DMS114 treated with DMSO at 0.1 percent for 48 hours (cell line): ENCODE results near the gene SPECC1L.

Source experiments
- DNase-seq: peaks from one replicate; lab custom pipeline; 2025; ENCODE audit not compliant: unreplicated experiment; lab: John Stamatoyannopoulos, UW

The SPECC1L gene

DNA sequence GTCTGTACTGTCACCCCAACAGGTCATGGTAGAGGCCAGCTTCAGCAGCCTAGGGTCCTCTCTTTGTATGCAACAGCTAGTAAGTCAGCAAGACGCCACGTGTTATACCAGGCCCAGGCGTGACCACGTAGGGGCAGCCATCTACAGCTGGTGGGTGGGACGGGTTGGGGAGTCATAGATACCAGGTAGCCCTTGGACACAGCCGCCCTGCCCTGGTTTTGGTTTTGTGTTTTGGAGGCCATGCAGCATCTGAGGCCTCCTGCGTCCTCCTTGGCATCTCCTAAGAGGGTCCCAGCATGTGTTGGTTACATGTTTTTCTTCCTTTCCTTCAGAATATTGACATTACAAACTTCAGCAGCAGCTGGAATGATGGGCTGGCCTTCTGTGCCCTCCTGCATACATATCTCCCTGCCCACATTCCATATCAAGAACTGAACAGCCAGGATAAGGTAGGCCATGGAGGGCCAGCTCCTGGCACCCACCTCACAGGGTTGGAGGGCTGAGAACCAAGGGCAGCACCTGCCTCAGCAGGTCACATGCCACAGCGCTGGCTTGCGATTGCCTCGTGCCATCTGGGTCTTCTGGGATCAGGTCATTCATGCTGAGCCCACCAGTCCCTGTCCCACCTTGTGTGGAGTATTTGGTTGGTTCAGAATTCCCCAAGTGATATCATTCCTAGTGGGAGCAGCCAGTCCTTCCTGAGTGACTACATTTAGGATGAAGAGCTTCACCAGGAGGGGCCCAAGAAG is 140.8 kb downstream of the SPECC1L start:
- DNase-seq: no peak

DNA sequence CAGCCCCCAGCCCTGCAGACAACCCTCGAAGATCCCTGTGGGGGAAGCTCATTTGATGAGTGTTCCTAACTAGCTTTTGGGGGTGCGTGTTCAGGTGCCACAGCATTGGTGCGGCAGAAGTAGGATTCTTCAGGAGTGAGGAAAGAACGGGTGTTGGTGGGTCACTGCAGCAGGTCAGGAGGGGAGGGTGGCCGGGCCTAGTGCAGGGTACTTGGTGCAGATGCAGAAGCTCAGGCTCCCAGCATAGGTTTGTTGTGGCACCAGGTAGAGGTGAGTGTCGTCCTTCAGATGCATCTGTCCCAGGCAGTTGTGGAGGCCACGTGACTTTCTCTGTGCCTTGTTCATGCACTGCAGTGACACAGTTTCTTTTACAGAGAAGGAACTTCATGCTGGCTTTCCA is 141.6 kb downstream of the SPECC1L start:
- DNase-seq: no peak

DNA sequence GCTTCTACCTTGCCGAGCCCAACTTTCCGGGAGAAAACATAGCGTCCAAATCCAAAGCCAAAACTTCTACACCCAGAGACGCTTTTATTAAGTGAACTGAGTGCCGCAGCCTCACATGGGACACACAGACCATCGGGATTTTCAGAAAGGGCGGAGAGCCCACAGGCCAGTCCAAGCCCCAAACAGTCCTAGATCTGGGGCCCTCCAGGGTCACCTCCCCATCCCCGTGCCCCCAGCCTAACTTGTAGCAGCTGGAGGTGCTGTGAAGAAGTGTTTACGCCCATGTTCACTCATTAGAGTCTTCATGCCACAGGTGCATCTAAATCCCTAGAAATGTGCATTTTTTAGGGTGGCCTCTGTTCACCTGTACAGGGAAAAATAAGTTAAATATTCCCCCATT is 142.6 kb downstream of the SPECC1L start:
- no peak for DNase-seq

GRCh38 chr22:24413736-24414385 is 143.2 kb downstream of the SPECC1L start:
- no peak for DNase-seq

- DNase-seq: no peak
Observed at GRCh38 chr22:24414523-24414922, 143.9 kb downstream of the SPECC1L start.

GRCh38 chr22:24414984-24415945 is 144.6 kb downstream of the SPECC1L start:
- DNase-seq: no peak

DNA sequence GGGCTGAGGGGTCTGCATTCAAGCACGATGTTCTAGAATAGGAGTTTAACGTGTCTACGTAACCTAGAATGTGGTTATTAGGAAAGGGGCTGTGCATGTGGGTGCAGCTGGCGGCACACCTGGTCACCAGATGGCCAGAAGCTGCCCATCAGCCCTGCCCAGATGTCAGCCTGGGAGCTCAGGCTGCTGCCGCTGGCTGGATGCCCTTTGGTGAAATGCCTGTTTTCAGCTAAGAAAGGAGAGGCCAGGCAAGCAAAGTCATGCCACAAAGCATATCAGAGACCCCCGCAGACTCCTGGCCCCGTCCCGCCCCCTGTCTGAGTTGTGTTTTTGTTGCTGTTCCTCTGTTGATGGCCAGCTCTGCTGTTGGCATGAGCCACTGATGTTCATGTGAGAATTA is 145.5 kb downstream of the SPECC1L start:
- DNase-seq: no peak

DNA sequence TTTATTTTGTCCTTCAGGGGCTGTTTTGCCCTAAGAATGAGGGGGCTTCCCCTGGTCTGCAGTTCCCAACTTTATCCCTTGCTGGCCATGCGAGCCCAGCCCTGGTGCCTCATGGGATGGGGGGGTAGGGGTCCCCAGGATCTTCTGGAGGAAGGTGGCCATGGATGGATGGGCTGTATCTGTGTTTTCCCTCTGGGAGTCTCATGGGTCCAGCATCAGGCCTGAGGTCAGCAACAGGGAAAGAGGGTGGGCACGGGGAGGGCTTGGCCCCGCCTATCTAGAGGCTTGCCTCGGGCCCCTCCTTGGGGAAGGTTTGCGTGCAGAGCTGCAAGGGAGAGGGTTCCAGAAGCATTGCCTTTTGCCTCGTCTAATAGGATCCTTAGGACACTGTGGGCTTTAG is 146.0 kb downstream of the SPECC1L start:
- no peak for DNase-seq

DNA sequence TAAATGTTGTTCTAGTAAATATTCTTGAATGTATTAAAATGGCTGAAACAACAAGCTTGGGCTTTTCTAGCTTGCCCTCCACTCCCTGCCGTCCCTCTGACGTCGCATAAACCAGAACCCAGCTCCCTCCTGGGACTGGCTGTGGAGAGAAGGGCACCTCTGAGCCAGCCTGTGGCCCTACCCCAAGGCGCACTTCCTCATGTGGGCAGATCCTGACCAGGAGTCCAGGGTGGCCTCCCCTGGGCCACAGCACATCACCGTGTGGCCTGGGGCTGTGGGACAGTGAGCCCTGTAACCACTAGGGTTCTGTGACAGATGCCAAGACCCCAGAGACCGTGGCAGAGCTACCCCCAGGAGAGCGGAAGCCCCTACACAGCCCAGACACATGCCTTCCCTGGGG is 146.6 kb downstream of the SPECC1L start:
- DNase-seq: no peak

GRCh38 chr22:24417901-24418641 is 147.4 kb downstream of the SPECC1L start:
- no peak for DNase-seq

GRCh38 chr22:24418786-24419474 is 148.3 kb downstream of the SPECC1L start:
- no peak for DNase-seq

- no peak for DNase-seq
Observed at GRCh38 chr22:24419475-24419850, 148.8 kb downstream of the SPECC1L start.

DNA sequence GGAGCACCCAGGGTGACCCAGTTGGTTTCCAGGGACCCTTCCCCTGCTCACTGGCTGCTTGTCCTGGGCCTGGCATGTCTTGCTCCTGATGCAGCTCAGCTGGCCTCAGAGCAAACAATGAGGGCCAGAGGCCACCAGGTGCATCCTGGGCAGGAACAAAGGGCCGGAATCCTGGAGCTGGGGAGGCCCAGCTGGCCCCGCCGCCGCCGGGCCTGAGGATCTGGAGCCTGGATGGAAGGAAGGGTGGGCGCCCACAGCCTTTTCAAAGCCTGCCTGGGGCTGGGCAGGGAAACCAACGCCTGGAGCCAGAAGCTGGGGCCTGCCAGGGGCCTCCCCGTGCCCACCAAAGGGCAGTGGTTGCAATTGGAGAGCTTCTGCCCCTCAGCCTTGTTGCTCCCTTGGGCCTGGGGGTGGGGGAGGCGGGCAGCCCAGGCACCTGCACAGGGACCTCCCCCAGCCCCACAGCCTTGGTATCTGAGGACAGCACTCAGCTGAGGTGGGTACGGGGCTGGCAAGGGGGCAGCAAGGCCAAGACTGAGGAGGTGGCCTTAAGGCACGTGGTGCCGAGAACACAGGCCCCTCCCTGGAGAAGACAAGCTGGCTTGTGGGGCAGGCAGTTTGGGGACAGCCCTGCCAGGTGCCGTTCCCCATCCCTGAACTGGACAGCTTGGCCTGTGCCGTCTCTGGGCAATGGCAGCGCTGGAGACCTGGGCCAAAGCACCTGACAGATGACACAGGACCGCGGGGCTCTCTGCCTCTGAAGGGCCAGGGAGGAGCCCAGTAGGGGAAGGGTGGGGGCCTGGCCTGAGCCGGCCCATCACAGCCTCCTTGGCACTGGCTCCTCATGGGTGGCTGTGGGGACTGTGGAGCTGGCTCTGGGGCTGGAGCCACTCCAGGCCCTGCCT is 149.7 kb downstream of the SPECC1L start:
- no peak for DNase-seq

DNA sequence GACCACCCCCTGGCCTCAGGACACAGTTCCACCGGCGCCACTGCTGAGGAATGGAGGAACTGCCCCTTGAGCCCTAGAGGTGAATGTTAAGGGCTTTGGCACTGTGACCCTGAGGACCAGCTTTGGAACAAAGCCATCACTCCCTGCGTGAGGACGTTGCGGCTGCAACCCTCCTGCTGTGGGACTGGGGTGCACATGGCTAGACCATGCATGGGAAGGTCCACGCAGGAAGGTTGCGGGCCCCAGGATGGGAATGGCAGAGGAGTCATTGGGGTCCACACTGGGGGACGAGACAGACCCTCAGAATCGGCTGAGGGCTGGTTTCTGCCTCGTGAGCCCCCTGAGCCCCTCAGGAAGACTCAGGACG is 150.3 kb downstream of the SPECC1L start:
- DNase-seq: no peak

GRCh38 chr22:24421428-24421931 is 150.8 kb downstream of the SPECC1L start:
- no peak for DNase-seq

DNA sequence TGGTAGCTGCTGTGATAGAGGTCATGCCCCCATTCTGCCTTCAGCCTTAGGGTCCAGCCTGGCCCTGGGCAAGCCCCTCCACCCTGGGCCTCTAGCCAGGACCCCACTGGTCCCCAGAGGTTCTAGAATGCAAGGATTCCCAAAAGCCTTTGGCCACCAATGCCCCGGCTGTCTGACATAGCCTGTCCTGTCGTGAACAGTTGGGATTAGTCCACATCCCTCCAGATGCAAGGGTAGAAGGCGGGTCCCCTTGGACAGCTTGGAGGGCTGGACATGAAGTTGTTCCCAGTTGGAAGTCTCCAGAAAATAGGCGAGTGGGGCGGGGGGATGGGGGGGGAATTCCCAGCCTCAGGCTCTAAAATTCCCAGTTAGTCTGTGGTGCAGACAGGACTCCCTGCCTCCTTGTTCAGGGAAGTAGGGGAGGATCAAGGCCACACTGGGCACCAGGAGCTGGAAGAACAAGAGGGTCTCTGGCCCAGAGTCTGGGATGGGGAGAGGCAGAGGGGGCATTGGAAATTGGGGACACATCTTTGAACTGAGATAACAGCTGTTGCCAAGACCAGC is 151.6 kb downstream of the SPECC1L start:
- no peak for DNase-seq

DNA sequence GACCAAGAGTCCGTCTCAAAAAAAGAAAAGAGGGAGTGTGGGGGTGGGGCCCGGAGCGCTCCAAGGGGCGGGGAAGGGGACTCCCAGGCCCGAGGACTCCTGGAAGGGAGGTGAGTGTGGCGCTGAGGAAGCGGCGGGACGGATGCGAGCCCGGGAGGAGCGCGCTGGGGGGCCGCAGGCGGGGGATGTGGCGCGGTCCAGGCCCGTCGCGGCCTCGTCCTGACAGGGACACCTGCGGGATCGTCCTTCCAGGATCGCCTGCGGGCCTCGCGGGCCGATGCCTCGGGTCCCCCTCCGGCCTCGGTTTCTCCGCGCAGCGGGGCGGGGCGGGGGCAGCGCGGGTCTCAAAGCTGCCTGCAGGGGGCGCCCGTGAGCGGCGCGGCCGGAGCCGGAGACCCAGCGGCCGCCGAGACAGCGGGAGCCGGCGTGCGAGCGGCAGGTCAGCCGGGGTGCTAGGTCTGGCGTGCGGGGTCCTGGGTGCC is 152.9 kb downstream of the SPECC1L start:
- no peak for DNase-seq

DNA sequence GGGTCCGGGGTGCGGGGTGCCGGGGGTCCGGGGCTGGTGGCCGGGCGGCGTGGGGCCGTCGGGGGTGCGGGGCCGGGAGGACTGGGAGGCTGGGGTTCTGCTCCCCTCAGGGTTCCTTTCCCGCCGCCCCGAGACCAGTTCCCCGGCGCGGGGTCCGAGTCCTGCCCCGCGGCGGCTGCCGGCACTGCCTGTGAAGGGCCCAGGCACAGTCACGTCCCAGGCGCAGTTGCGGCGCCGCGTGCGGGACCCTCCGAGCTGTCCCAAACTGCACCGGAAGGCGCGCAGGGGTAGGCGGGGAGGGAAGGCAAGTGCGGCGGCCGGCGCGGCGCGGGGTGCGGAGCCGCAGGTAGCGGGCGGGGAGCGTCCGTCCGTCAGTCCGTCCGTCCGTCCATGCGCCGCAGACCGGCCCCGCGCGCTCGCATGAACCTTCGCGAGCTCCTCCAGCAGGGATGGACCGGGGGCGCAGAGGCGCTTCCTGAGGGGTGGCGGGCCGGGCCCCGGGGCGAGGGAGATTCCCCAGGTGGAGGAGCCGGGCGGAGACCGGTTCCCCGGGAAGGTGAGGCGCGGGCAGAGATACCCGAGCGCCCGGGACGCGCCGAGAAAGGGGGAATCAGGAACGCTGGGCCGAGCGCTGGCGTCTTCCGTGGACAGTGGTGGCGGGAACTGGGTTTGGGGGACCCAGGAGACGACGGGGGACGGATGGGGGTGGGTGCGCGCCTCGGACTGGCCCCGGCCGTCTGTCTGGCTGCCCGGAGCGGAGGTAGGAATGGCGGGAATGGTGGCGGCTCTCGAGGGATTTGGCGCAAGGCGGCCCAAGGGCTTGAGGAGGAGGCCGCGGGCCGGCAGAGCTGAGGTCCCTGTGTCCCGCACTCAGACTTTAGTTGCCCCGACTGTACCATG is 153.6 kb downstream of the SPECC1L start:
- DNase-seq: no peak
